Stimulated activated CD8-positive, alpha-beta memory T cell treated with anti-CD3 and anti-CD28 coated beads, Interleukin-7, amount 100 ng/mL, for 48 hours (primary cell): ENCODE results near the gene TMEM38A.
"Not testable (repeated sequence)": the region's sequence is repeated elsewhere in the genome, so short reads cannot be mapped to it uniquely, and the experiment has no call there.

ENCODE experiments used
- DNase-seq, 2 donors: peaks; one replicate each; pipeline ENCODE4 v3.0.0-alpha.2; 2020; ENCODE audit warnings: low read depth in 1 of 2; ENCODE audit errors: extremely low read depth in 1 of 2

Gene TMEM38A

GRCh38 chr19:16631465-16631864 lies 29.5 kb upstream of the TMEM38A start:
- DNase-seq, result no peak

GRCh38 chr19:16637535-16637934 lies 23.4 kb upstream of the TMEM38A start:
- no peak for DNase-seq

GRCh38 chr19:16638666-16639065 lies 22.3 kb upstream of the TMEM38A start:
- DNase-seq, result no peak

GRCh38 chr19:16640951-16641350 lies 20.0 kb upstream of the TMEM38A start:
- no peak for DNase-seq

- no peak for DNase-seq
Observed at GRCh38 chr19:16641695-16642094, 19.2 kb upstream of the TMEM38A start.

- DNase-seq, result no peak
Observed at GRCh38 chr19:16645140-16645539, 15.8 kb upstream of the TMEM38A start.

GRCh38 chr19:16649734-16650133 lies 11.2 kb upstream of the TMEM38A start:
- DNase-seq, result no peak

GRCh38 chr19:16650821-16651220 lies 10.1 kb upstream of the TMEM38A start:
- DNase-seq, result no peak

GRCh38 chr19:16651421-16652188 lies 9.3 kb upstream of the TMEM38A start:
- DNase-seq, result not testable (repeated sequence)

GRCh38 chr19:16652854-16653253 lies 8.1 kb upstream of the TMEM38A start:
- DNase-seq, result no peak

- no peak for DNase-seq
Observed at GRCh38 chr19:16654140-16654539, 6.8 kb upstream of the TMEM38A start.

- DNase-seq, result no peak
Observed at GRCh38 chr19:16654627-16655026, 6.3 kb upstream of the TMEM38A start.

GRCh38 chr19:16655727-16656126 lies 5.2 kb upstream of the TMEM38A start:
- DNase-seq, result no peak

GRCh38 chr19:16657384-16657783 lies 3.6 kb upstream of the TMEM38A start:
- DNase-seq, result no peak

- no peak for DNase-seq
Observed at GRCh38 chr19:16659464-16659831, 1.5 kb upstream of the TMEM38A start.

GRCh38 chr19:16659832-16660708 lies 869 bp upstream of the TMEM38A start, which contains the start of gene SMIM7:
Gene SMIM7, minus strand, starts transcription at chr19:16660144. Its CDS starts 34 bp downstream, at chr19:16660110.
- peak; percentile 97 to 98 for DNase-seq

- no peak for DNase-seq
Observed at GRCh38 chr19:16661480-16662034, 618 bp downstream of the TMEM38A start.

- DNase-seq, result no peak
Observed at GRCh38 chr19:16668176-16668575, 7.2 kb downstream of the TMEM38A start.

GRCh38 chr19:16668702-16669101 lies 7.8 kb downstream of the TMEM38A start:
- DNase-seq, result not testable (repeated sequence)

GRCh38 chr19:16670291-16670690 lies 9.4 kb downstream of the TMEM38A start:
- no peak for DNase-seq

GRCh38 chr19:16671652-16672274 lies 10.8 kb downstream of the TMEM38A start:
- DNase-seq, result no peak
